Measurements from ENCODE around the gene NKD1. TPM values are rescaled to one million over a fixed set of nuclear protein-coding genes. Genes with fewer than 3 reads are reported as not detected.

NKD1 gene
- total and polyA plus RNA-seq, 2 of the 8 experiments (the other 6 are each of a cell fraction or from before 2014, with no cell fraction given), result 0.70 to 4.5 TPM

- Histone ChIP-seq H3K23me2 (ENCODE audit: low read depth, low read length) (no peaks in the 10 kb centered on the region), H3K4me2 (ENCODE audit: insufficient read depth in 1 of 2, low read depth in 2 of 2, low read length in 2 of 2) (no peak overlapping the region), H3K27ac (ENCODE audit: low read depth, low read length) (no peak overlapping the region), H3K4ac (replicated peaks; ENCODE audit: insufficient read length, low read depth, low read length) (no peak overlapping the region), H3K79me2 (ENCODE audit: control insufficient read depth in 1 of 2, insufficient read depth in 2 of 2, low read length in 2 of 2) (no peaks in the 10 kb centered on the region), H2BK5ac (ENCODE audit: low read depth, low read length) (no peak overlapping the region), H3K18ac (ENCODE audit: extremely low read depth, low read length) (no peak overlapping the region), H3K56ac (replicated peaks; ENCODE audit: insufficient read length, low read depth, low read length) (no peak overlapping the region), H3K14ac (ENCODE audit: insufficient read length) (no peak overlapping the region), H3K79me1 (ENCODE audit: low read depth, low read length) (no peaks in the 10 kb centered on the region), H2AFZ (ENCODE audit: low read length) (no peak overlapping the region), H3K27me3 (replicated peaks in 1 of 4; ENCODE audit: control insufficient read depth in 3 of 4, extremely low read depth in 1 of 4, insufficient read depth in 3 of 4, low read length in 3 of 4) (no peaks in the 10 kb centered on the region), H4K91ac (replicated peaks; ENCODE audit: insufficient read length, low read length) (no peak overlapping the region), H3K4me3 (ENCODE audit: extremely low read depth in 1 of 4, insufficient read depth in 2 of 4, low read depth in 3 of 4, low read length in 4 of 4) (no peak overlapping the region), H4K8ac (ENCODE audit: extremely low read depth, insufficient read depth, low read length) (no peak overlapping the region), H4K20me1 (replicated peaks in 1 of 2; ENCODE audit: control insufficient read depth in 1 of 2, insufficient read depth in 2 of 2, low read length in 2 of 2) (no peaks in the 10 kb centered on the region), H4K5ac (ENCODE audit: insufficient read length, low read depth, low read length) (no peak overlapping the region), H2BK15ac (ENCODE audit: low read length) (no peak overlapping the region), H2AK5ac (ENCODE audit: low read depth, low read length) (no peak overlapping the region), H3K36me3 (ENCODE audit: control insufficient read depth in 2 of 4, insufficient read depth in 4 of 4, low read length in 3 of 4) (no peaks in the 10 kb centered on the region), H3K4me1 (replicated peaks in 1 of 4; ENCODE audit: control insufficient read depth in 3 of 4, insufficient read depth in 4 of 4, low read length in 3 of 4) (peaks cover 0 to under 1% (median 0%) of the 10 kb centered on the region in 4 experiments; a peak in 1 of 7 replicates), H3K9ac (replicated peaks in 1 of 4; ENCODE audit: extremely low read depth in 1 of 4, low read depth in 3 of 4, low read length in 3 of 4) (no peak overlapping the region), H2BK12ac (ENCODE audit: low read depth, low read length) (no peak overlapping the region), H2BK20ac (ENCODE audit: low read length) (no peak overlapping the region), H3K23ac (ENCODE audit: insufficient read length) (no peak overlapping the region), H3K9me3 (ENCODE audit: insufficient read depth in 2 of 2, low read depth in 1 of 2, low read length in 1 of 2) (peaks cover 5% of the 10 kb centered on the region in 2 experiments; a peak in 1 of 4 replicates), H2BK120ac (replicated peaks; ENCODE audit: low read depth, low read length) (no peak overlapping the region)
- DNase-seq (ENCODE audit: low read depth in 1 of 2, low spot score in 2 of 2) (no peak), FAIRE-seq (no peak)
- CTCF ChIA-PET (ENCODE audit: partially characterized antibody), result interaction anchor here (0.8 to 4.6 kb wide), 3 partner anchors 20 to 149 kb away, joined by 3 to 17 read pairs (median 3); no protein-coding TSS in a partner anchor
- POLR2A ChIA-PET (ENCODE audit: partially characterized antibody), result interaction anchor here (0.7 kb wide), 1 partner anchor 145 kb away, joined by 3 read pairs; no protein-coding TSS in a partner anchor
- WGBS, 2 experiments (ENCODE audit: extremely low coverage in 1 of 2, insufficient coverage in 1 of 2, insufficient read length in 1 of 2, insufficient replicate concordance in 2 of 2, low coverage in 1 of 2, low lambda C conversion rate in 2 of 2, missing lambda C conversion rate in 1 of 2), result 89% methylated on average over 1 of the region's 1 CpG; no CpG with 5 or more reads in 1 of the 2 experiments
- TF ChIP-seq TAF1 (IDR thresholded peaks at IDR 0.05; ENCODE audit: low read depth, low read length) (no peak), POLR2A (IDR thresholded peaks at IDR 0.05; ENCODE audit: control extremely low read depth in 1 of 2, low read depth in 2 of 2, low read length in 2 of 2) (no peak), CREB1 (IDR thresholded peaks at IDR 0.05) (no peak), TEAD4 (IDR thresholded peaks at IDR 0.05; ENCODE audit: low read depth, low read length) (no peak), POU5F1 (IDR thresholded peaks at IDR 0.05; ENCODE audit: low read depth, low read length) (no peak), CHD2 (IDR thresholded peaks at IDR 0.05; ENCODE audit: low read length) (no peak), TAF7 (optimal IDR thresholded peaks at IDR 0.05; ENCODE audit: borderline replicate concordance, low read depth, low read length) (no peak), MAX (IDR thresholded peaks at IDR 0.05) (no peak)
Observed at GRCh38 chr16:50516890-50517289, 31.3 kb upstream of the NKD1 start.

All from H1 (cell line).